GM12878 (cell line): ENCODE results near the gene NXPH2. TPM values are rescaled to one million over a fixed set of nuclear protein-coding genes. Genes with fewer than 3 reads are reported as not detected.
"Not testable (repeated sequence)": the region's sequence is repeated elsewhere in the genome, so short reads cannot be mapped to it uniquely, and the experiment has no call there.

Experiments
- ATAC-seq: fragments of 200-7000 bp; cut with Tn5 transposase; 3 replicates; pipeline ENCODE4 v1.9.1; 2020; ENCODE audit warnings: mild to moderate bottlenecking, moderate library complexity
- BruUV-seq: library from RNA; stranded (reverse); fragments of 400-500 nt; replicated peaks from 2 replicates; lab custom pipeline; 2021; lab: Mats Ljungman, UMichigan
- CTCF ChIA-PET: fragments of 300-600 bp; sonication (Branson Sonifier 250); formaldehyde crosslinking; extraction: SDS; loops from one replicate; lab custom pipeline; 2021; ENCODE audit warnings: inconsistent platforms; lab: Yijun Ruan, JAX
- POLR2A ChIA-PET: fragments of 350-600 bp; formaldehyde crosslinking; extraction: SDS; loops from one replicate; lab custom pipeline; 2021; ENCODE audit warnings: inconsistent platforms; lab: Charles Lee
- RAD21 ChIA-PET: fragments of 300-600 bp; sonication (Branson Sonifier 250); formaldehyde crosslinking; loops from one replicate; lab custom pipeline; 2023; ENCODE audit warnings: antibody characterized with exemption; ENCODE audit not compliant: unreplicated experiment; lab: Charles Lee
- SMC1A ChIA-PET: fragments of 300-600 bp; sonication (Branson Sonifier 250); formaldehyde crosslinking; loops from one replicate; lab custom pipeline; 2023; ENCODE audit not compliant: unreplicated experiment, uncharacterized antibody; lab: Charles Lee
- DNase-seq: peaks from one replicate; pipeline ENCODE4 v3.0.0-alpha.2; 2011; ENCODE audit warnings: low read depth, low spot score
- FAIRE-seq: peaks from 3 replicates; lab custom pipeline; 2011; peaks lifted over from hg19 to GRCh38; lab: Jason Lieb, UNC
- H2AFZ ChIP-seq: 2 replicates; pipeline ENCODE4 v1.6.0; 2011; ENCODE audit warnings: low read depth, low read length, control low read depth; ENCODE audit not compliant: control insufficient read depth
- H3K27ac ChIP-seq: 2 replicates; pipeline ENCODE4 v1.5.1; 2011; ENCODE audit warnings: control low read depth; ENCODE audit not compliant: control insufficient read depth, insufficient read depth
- H3K27me3 ChIP-seq, 2 experiments: replicated peaks in 1 of 2; 2 replicates each; pipeline versions ENCODE4 v1.6.0 to v1.6.1; 2011; ENCODE audit warnings: low read length in 1 of 2; ENCODE audit not compliant: control insufficient read depth in 2 of 2, insufficient read depth in 2 of 2
- H3K36me3 ChIP-seq, 2 experiments: 2 replicates each; pipeline ENCODE4 v1.5.1; 2011; ENCODE audit warnings: low read length in 1 of 2; ENCODE audit not compliant: control insufficient read depth in 2 of 2, insufficient read depth in 2 of 2
- H3K4me1 ChIP-seq: 2 replicates; pipeline ENCODE4 v1.6.1; 2011; ENCODE audit warnings: mild to moderate bottlenecking, low read length, moderate library complexity, mixed read lengths; ENCODE audit not compliant: control insufficient read depth, insufficient read depth
- H3K4me2 ChIP-seq: 2 replicates; pipeline ENCODE4 v1.6.0; 2011; ENCODE audit warnings: control low read depth; ENCODE audit not compliant: control insufficient read depth, insufficient read depth
- H3K4me3 ChIP-seq: fragments of 200-600 bp; sonication (generic); 2 replicates; pipeline ENCODE4 v1.5.1; 2016
- H3K79me2 ChIP-seq: 2 replicates; pipeline ENCODE4 v1.6.0; 2011; ENCODE audit warnings: low read length; ENCODE audit not compliant: control insufficient read depth, insufficient read depth
- H3K9ac ChIP-seq: 2 replicates; pipeline ENCODE4 v1.8.0; 2011; ENCODE audit warnings: low read length, control low read depth, mixed read lengths; ENCODE audit not compliant: control insufficient read depth, insufficient read depth
- H3K9me3 ChIP-seq: replicated peaks from 3 replicates; pipeline ENCODE4 v1.5.1; 2011; ENCODE audit warnings: mild to moderate bottlenecking, low read length; ENCODE audit not compliant: control insufficient read depth, insufficient read depth
- H4K20me1 ChIP-seq: 2 replicates; pipeline ENCODE4 v1.6.0; 2011; ENCODE audit not compliant: control insufficient read depth, insufficient read depth
- RAD51 ChIP-seq: fragments of 450-650 bp; IDR thresholded peaks from 2 replicates; pipeline ENCODE4 v1.6.1; 2016; ENCODE audit warnings: moderate library complexity, mild to moderate bottlenecking, inconsistent platforms
- RUNX3 ChIP-seq: IDR thresholded peaks from 2 replicates; pipeline ENCODE4 v1.6.1; 2012; ENCODE audit warnings: low read length, inconsistent platforms
- WGBS: methylation state at CpG from one replicate; pipeline ENCODE4 v1.1.6; 2016; ENCODE audit warnings: low lambda C conversion rate; ENCODE audit not compliant: insufficient replicate concordance, insufficient coverage; ENCODE audit errors: missing lambda C conversion rate; 5-methylcytosine and 5-hydroxymethylcytosine counted together
- in situ Hi-C: fragments of 300-500 bp; cut with MboI; formaldehyde crosslinking; loops from 9 replicates; pipeline ENCODE4 v1.14.3; 2018; ENCODE audit warnings: mixed read lengths
- intact Hi-C: fragments of 100-400 bp; cut with micrococcal nuclease; formaldehyde crosslinking; loops from one replicate; pipeline ENCODE4 v1.14.2; 2022; ENCODE audit not compliant: unreplicated experiment
- polyA plus RNA-seq, 11 experiments: library from polyadenylated mRNA; depleted of rRNA in 4 of 11; unstranded in 6 of 11; stranded (reverse) in 5 of 11; fragments of >200 nt; fragmentation: Nextera tagmentation in 4 of 11; fragmentation: Illumina TruSeq in 1 of 11; extraction: Ambion mirVana in 4 of 11; extraction: Trizol in 1 of 11; gene quantifications; 1 replicate in 1 of 11; 2 replicates in 10 of 11; pipeline versions ENCODE4 v1.2.1 to v1.2.3, GENCODE V29; 2011 to 2016; ENCODE audit warnings: inconsistent platforms in 2 of 11, missing spikeins in 2 of 11, low read depth in 1 of 11
- total RNA-seq, 4 experiments: library from RNA; depleted of rRNA in 3 of 4; stranded (reverse); fragments of >200 nt in 3 of 4; fragmentation: Illumina TruSeq in 1 of 4; extraction: Trizol in 1 of 4; gene quantifications; 2 replicates each; pipeline versions ENCODE4 v1.2.1 to v1.2.3, GENCODE V29; 2013 to 2021

NXPH2 gene
- total and polyA plus RNA-seq, 10 of the 15 experiments (the other 5 are each of a cell fraction or from before 2014, with no cell fraction given), result not detected

GRCh38 chr2:138644776-138645175 is 135.4 kb downstream of the NXPH2 start:
- H3K4me1 ChIP-seq, H3K27ac ChIP-seq, H3K4me2 ChIP-seq, H2AFZ ChIP-seq, ATAC-seq, RAD21 ChIA-PET, in situ Hi-C loops, H3K9ac ChIP-seq, H3K79me2 ChIP-seq, H3K9me3 ChIP-seq, SMC1A ChIA-PET, H3K27me3 ChIP-seq, H3K4me3 ChIP-seq, CTCF ChIA-PET, POLR2A ChIA-PET, FAIRE-seq, intact Hi-C loops, H4K20me1 ChIP-seq, DNase-seq, BruUV-seq, H3K36me3 ChIP-seq: not testable (repeated sequence)
- 60% methylated on average over 10 of the region's 10 CpGs for WGBS

- in situ Hi-C loops, result no loop called here
- no TSS peak for BruUV-seq
- RAD21 ChIA-PET, result no interaction called here
- POLR2A ChIA-PET, result no interaction called here
- intact Hi-C loops, result no loop called here
- CTCF ChIA-PET, result no interaction called here
- no peak overlapping the region for H3K4me3 ChIP-seq
- H2AFZ ChIP-seq, result no peak overlapping the region
- no peak overlapping the region for H3K9ac ChIP-seq
- no peaks in the 10 kb centered on the region for H3K36me3 ChIP-seq
- TF ChIP-seq RUNX3, result peak; percentile 41
- no peak for TF ChIP-seq RAD51
- no peaks in the 10 kb centered on the region for H3K9me3 ChIP-seq
- ATAC-seq, result peak; percentile 66
- no peak for FAIRE-seq
- no peaks in the 10 kb centered on the region for H3K79me2 ChIP-seq
- H3K4me2 ChIP-seq, result no peak overlapping the region
- no peaks in the 10 kb centered on the region for H3K4me1 ChIP-seq
- no peak overlapping the region for H3K27ac ChIP-seq
- no peaks in the 10 kb centered on the region for H4K20me1 ChIP-seq
- 36% methylated on average over 9 of the region's 9 CpGs for WGBS
- DNase-seq, result no peak
- SMC1A ChIA-PET, result no interaction called here
- peaks cover 0 to 2% of the 10 kb centered on the region in 2 experiments; a peak in 1 of 4 replicates for H3K27me3 ChIP-seq
Measured at GRCh38 chr2:138640921-138641676, 139.1 kb downstream of the NXPH2 start.
